ENCODE results near the gene FGF4. TPM values are rescaled to one million over a fixed set of nuclear protein-coding genes. Genes with fewer than 3 reads are reported as not detected.

FGF4 gene
- total RNA-seq, 2 experiments from 2014 or later, result not detected

GRCh38 chr11:69730500-69730899 lies 44.6 kb downstream of the FGF4 start:
- no peak overlapping the region for H3K27ac ChIP-seq (ENCODE audit: low read depth, low read length, poor library complexity, severe bottlenecking)
- no peaks in the 10 kb centered on the region for H3K9me3 ChIP-seq (ENCODE audit: low read length)
- no peaks in the 10 kb centered on the region for H3K9me2 ChIP-seq (ENCODE audit: insufficient read depth, low read length)
- H3K79me2 ChIP-seq (ENCODE audit: insufficient read depth, low read depth, low read length), result no peaks in the 10 kb centered on the region
- H4K20me1 ChIP-seq (ENCODE audit: insufficient read depth, low read length), result no peaks in the 10 kb centered on the region
- ChIA-PET POLR2A (no interaction called here), CTCF (ENCODE audit: unreplicated experiment) (no interaction called here)
- TF ChIP-seq EZH2phosphoT487 (IDR thresholded peaks at IDR 0.05; ENCODE audit: borderline replicate concordance, low read depth, low read length), result no peak
- TF ChIP-seq CTCF (conservative IDR thresholded peaks at IDR 0.05; ENCODE audit: low read length), result no peak
- no peaks in the 10 kb centered on the region for H3K4me1 ChIP-seq (ENCODE audit: insufficient read depth, low read length, poor library complexity, severe bottlenecking)
- no peaks in the 10 kb centered on the region for H3K36me3 ChIP-seq (ENCODE audit: insufficient read depth, low read length)
- no peak for DNase-seq (ENCODE audit: low spot score)
- BruUV-seq (replicated peaks), result no TSS peak
- H3K4me3 ChIP-seq (ENCODE audit: low read depth, low read length, poor library complexity, severe bottlenecking), result no peak overlapping the region
- H2AFZ ChIP-seq (ENCODE audit: low read length), result no peak overlapping the region
- no peak overlapping the region for H3K4me2 ChIP-seq (ENCODE audit: low read length)
- intact Hi-C loops (cut with micrococcal nuclease; ENCODE audit: unreplicated experiment), result no loop called here

GRCh38 chr11:69729252-69729651 lies 45.9 kb downstream of the FGF4 start:
- Histone ChIP-seq H2AFZ (ENCODE audit: low read length) (no peak overlapping the region), H3K4me2 (ENCODE audit: low read length) (no peak overlapping the region), H3K36me3 (ENCODE audit: insufficient read depth, low read length) (no peaks in the 10 kb centered on the region), H3K9me3 (ENCODE audit: low read length) (no peaks in the 10 kb centered on the region), H3K4me3 (ENCODE audit: low read depth, low read length, poor library complexity, severe bottlenecking) (no peak overlapping the region), H4K20me1 (ENCODE audit: insufficient read depth, low read length) (no peaks in the 10 kb centered on the region), H3K27ac (ENCODE audit: low read depth, low read length, poor library complexity, severe bottlenecking) (no peak overlapping the region), H3K79me2 (ENCODE audit: insufficient read depth, low read depth, low read length) (no peaks in the 10 kb centered on the region), H3K4me1 (ENCODE audit: insufficient read depth, low read length, poor library complexity, severe bottlenecking) (no peaks in the 10 kb centered on the region), H3K9me2 (ENCODE audit: insufficient read depth, low read length) (no peaks in the 10 kb centered on the region)
- POLR2A ChIA-PET, result no interaction called here
- no peak for TF ChIP-seq EZH2phosphoT487 (IDR thresholded peaks at IDR 0.05; ENCODE audit: borderline replicate concordance, low read depth, low read length)
- TF ChIP-seq CTCF (conservative IDR thresholded peaks at IDR 0.05; ENCODE audit: low read length), result no peak
- intact Hi-C loops (cut with micrococcal nuclease; ENCODE audit: unreplicated experiment), result no loop called here
- no TSS peak for BruUV-seq (replicated peaks)
- no peak for DNase-seq (ENCODE audit: low spot score)
- CTCF ChIA-PET (ENCODE audit: unreplicated experiment), result no interaction called here

- Histone ChIP-seq H3K9me2 (ENCODE audit: insufficient read depth, low read length) (no peaks in the 10 kb centered on the region), H3K4me2 (ENCODE audit: low read length) (no peak overlapping the region), H3K27ac (ENCODE audit: low read depth, low read length, poor library complexity, severe bottlenecking) (no peak overlapping the region), H3K79me2 (ENCODE audit: insufficient read depth, low read depth, low read length) (no peaks in the 10 kb centered on the region), H3K9me3 (ENCODE audit: low read length) (no peaks in the 10 kb centered on the region), H4K20me1 (ENCODE audit: insufficient read depth, low read length) (no peaks in the 10 kb centered on the region), H3K4me1 (ENCODE audit: insufficient read depth, low read length, poor library complexity, severe bottlenecking) (no peaks in the 10 kb centered on the region), H2AFZ (ENCODE audit: low read length) (no peak overlapping the region), H3K4me3 (ENCODE audit: low read depth, low read length, poor library complexity, severe bottlenecking) (no peak overlapping the region), H3K36me3 (ENCODE audit: insufficient read depth, low read length) (no peaks in the 10 kb centered on the region)
- TF ChIP-seq EZH2phosphoT487 (IDR thresholded peaks at IDR 0.05; ENCODE audit: borderline replicate concordance, low read depth, low read length) (no peak), CTCF (conservative IDR thresholded peaks at IDR 0.05; ENCODE audit: low read length) (no peak)
- intact Hi-C loops (cut with micrococcal nuclease; ENCODE audit: unreplicated experiment), result no loop called here
- no peak for DNase-seq (ENCODE audit: low spot score)
- CTCF ChIA-PET (ENCODE audit: unreplicated experiment), result no interaction called here
- no TSS peak for BruUV-seq (replicated peaks)
- POLR2A ChIA-PET, result no interaction called here
Measured at GRCh38 chr11:69727266-69727665, 47.9 kb downstream of the FGF4 start.
